Bronchial epithelial cell (primary cell): Measurements from ENCODE around the gene OR51V1. TPM values are rescaled to one million over a fixed set of nuclear protein-coding genes. Genes with fewer than 3 reads are reported as not detected.
"Not testable (repeated sequence)": the region's sequence is repeated elsewhere in the genome, so short reads cannot be mapped to it uniquely, and the experiment has no call there.

Experiments
- DNase-seq: peaks from one replicate; pipeline ENCODE4 v3.0.0-alpha.2; 2010; ENCODE audit warnings: low read depth
- FAIRE-seq: peaks from 2 replicates; lab custom pipeline; 2011; peaks lifted over from hg19 to GRCh38; lab: Jason Lieb, UNC
- H3K27me3 ChIP-seq: 2 replicates; pipeline ENCODE4 v1.5.1; 2011; ENCODE audit warnings: low read length; ENCODE audit not compliant: control insufficient read depth, insufficient read depth
- H3K36me3 ChIP-seq: 2 replicates; pipeline ENCODE4 v1.5.1; 2011; ENCODE audit warnings: low read length; ENCODE audit not compliant: control insufficient read depth, insufficient read depth
- H3K4me3 ChIP-seq: 2 replicates; pipeline ENCODE4 v1.5.1; 2011; ENCODE audit warnings: mild to moderate bottlenecking, low read depth, low read length, control low read depth
- total RNA-seq: library from RNA; depleted of rRNA; stranded (reverse); fragments of >200 nt; gene quantifications from 2 replicates; pipeline ENCODE4 v1.2.1, GENCODE V29; 2014
- TF ChIP-seq, protein P1 (sequence below): IDR thresholded peaks from 2 replicates; pipeline ENCODE4 v1.5.1; 2011; ENCODE audit warnings: mild to moderate bottlenecking, moderate library complexity, low read length, control low read depth, inconsistent platforms; ENCODE audit not compliant: insufficient read depth, severe bottlenecking

Gene OR51V1
- total RNA-seq, 1 donor from 2014 or later, result not detected

DNA sequence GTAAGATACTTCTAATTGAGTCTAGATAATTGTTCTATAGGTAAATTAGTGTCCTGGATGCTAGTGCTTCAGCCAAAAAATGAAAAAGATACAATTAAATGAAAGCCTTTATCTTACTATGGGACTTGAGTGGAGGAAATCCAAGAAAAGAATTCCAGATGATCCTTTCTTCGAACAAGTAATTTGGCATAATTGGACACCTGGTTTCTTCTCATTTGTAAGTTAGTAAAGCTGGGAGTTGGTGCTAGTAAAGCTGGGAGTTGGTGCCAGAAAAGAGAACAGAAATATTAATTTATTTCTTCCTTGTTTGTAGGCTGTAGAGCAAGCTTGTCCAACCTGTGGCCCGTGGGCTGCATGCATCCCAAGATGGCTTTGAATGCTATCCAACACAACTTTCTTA lies 12.3 kb downstream of the OR51V1 start:
- Histone ChIP-seq H3K4me3 (no peak overlapping the region), H3K27me3 (no peaks in the 10 kb centered on the region), H3K36me3 (no peaks in the 10 kb centered on the region)
- TF ChIP-seq, protein P1, sequence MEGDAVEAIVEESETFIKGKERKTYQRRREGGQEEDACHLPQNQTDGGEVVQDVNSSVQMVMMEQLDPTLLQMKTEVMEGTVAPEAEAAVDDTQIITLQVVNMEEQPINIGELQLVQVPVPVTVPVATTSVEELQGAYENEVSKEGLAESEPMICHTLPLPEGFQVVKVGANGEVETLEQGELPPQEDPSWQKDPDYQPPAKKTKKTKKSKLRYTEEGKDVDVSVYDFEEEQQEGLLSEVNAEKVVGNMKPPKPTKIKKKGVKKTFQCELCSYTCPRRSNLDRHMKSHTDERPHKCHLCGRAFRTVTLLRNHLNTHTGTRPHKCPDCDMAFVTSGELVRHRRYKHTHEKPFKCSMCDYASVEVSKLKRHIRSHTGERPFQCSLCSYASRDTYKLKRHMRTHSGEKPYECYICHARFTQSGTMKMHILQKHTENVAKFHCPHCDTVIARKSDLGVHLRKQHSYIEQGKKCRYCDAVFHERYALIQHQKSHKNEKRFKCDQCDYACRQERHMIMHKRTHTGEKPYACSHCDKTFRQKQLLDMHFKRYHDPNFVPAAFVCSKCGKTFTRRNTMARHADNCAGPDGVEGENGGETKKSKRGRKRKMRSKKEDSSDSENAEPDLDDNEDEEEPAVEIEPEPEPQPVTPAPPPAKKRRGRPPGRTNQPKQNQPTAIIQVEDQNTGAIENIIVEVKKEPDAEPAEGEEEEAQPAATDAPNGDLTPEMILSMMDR, result no peak
- FAIRE-seq, result no peak
- DNase-seq, result no peak

DNA sequence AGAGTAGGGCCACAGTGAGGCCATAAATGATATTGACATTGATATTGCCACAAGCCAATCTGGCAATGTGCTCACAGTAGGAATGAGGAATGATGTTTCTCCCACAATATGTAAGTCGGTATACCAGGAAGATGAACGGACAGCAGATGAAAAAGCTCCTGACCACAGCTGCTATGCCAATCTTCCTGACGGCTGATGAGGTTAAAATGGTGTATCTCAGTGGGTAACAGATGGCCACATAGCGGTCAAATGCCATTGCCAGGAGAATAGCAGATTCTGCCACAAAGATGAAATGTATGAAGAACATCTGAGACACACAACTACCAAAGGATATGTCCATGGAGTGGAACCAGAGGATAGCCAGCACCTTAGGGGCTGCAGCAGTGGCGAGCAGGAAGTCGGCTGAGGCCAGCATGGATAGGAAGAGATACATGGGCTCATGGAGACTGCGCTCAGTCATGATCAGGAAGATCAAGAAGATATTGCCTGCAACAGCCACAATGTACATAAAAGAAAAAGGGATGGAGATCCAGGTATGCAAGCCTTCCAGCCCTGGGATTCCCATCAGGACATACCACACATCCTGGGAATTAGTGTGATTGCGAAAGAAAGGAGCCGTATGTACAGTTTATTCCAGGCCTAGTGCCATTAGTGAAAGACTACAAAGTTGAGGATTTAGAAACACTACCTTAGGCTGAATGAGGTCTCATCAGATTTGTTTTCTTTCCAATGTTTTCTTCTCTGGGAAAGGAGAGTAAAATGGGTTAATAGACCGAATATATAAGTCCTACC lies 22.2 kb downstream of the OR51V1 start:
- no peak for DNase-seq
- Histone ChIP-seq H3K27me3 (no peaks in the 10 kb centered on the region), H3K4me3 (no peak overlapping the region), H3K36me3 (no peaks in the 10 kb centered on the region)
- TF ChIP-seq, protein P1, result no peak
- FAIRE-seq, result peak; percentile 43

DNA sequence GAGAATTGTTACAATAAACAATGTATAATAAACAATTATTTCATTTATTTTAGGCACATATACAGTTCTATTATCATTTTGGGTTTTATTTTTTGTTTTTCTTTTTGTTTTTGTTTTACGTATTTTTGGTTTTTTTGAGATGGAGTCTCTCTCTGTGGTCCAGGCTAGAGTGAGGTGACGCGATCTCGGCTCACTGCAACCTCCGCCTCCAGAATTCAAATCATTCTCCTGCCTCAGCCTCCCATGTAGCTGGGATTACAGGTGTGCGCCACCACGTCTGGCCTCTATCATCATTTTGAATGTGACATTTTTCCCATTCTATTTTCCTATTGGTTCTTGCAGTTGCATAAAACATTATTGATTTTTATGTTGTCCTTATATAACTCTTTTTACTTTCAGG lies 25.5 kb downstream of the OR51V1 start:
- TF ChIP-seq, protein P1, result no peak

DNA sequence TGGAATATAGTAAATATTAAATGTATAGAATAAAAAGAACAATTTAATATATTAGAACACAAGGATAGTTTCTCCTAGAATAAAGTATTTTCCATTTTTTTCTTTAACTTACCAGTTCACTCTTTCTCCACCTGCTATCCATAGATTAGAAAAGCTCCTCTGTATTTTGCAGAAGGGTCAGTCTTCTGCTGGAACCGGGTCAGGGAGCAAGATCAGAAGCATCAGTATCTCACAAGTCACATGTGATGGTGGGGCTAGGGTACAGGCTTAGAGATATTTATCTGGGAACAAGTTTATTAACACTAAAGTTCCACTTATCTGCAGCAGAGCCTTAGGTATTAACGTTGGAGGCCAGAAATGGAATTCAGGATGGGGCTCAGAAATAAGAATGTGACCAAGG lies 28.6 kb downstream of the OR51V1 start:
- TF ChIP-seq, protein P1, result no peak
- no peak overlapping the region for H3K4me3 ChIP-seq
- FAIRE-seq, result no peak
- H3K27me3 ChIP-seq, result no peaks in the 10 kb centered on the region
- no peak for DNase-seq
- no peaks in the 10 kb centered on the region for H3K36me3 ChIP-seq

More for the DNA sequence above, 25.5 kb downstream of the OR51V1 start:
- no peaks in the 10 kb centered on the region for H3K36me3 ChIP-seq
- no peak overlapping the region for H3K4me3 ChIP-seq
- H3K27me3 ChIP-seq, result no peaks in the 10 kb centered on the region
- FAIRE-seq, result no peak
- DNase-seq, result no peak

DNA sequence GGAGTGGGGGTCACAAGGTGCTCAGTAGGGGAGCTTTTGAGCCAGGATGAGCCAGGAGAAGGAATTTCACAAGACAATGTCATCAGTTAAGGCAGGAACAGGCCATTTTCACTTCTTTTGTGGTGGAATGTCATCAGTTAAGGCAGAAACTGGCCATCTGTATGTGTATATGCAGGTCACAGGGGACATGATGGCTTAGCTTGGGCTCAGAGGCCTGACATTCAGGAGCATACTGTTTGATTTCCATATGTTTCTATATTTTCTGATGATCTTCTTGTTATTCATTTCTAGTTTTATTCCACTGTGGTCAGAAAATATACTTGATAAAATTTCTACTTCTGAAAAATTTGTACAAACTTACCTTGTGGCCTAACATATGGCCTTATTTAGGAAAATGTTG lies 34.6 kb downstream of the OR51V1 start:
- not testable (repeated sequence) for H3K4me3 ChIP-seq, FAIRE-seq, DNase-seq

DNA sequence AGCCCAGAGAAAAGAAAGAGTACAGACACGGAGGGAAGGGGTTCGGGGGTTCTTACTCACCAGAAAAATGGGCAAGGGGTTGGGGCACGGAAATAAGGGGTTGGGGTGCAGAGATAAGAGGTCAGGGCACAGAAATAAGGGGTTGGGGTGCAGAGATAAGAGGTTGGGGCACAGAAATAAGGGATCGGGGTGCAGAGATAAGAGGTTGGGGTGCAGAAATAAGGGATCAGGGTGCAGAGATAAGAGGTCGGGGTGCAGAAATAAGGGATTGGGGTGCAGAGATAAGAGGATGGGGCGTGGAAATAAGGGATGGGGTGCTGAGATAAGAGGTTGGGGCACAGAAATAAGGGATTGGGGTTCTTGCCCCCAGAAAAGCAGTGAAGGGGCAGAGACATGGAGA lies 35.7 kb downstream of the OR51V1 start:
- not testable (repeated sequence) for FAIRE-seq, H3K27me3 ChIP-seq, DNase-seq, H3K4me3 ChIP-seq, H3K36me3 ChIP-seq

More for the DNA sequence above, 34.6 kb downstream of the OR51V1 start:
- H3K36me3 ChIP-seq, H3K27me3 ChIP-seq: not testable (repeated sequence)

DNA sequence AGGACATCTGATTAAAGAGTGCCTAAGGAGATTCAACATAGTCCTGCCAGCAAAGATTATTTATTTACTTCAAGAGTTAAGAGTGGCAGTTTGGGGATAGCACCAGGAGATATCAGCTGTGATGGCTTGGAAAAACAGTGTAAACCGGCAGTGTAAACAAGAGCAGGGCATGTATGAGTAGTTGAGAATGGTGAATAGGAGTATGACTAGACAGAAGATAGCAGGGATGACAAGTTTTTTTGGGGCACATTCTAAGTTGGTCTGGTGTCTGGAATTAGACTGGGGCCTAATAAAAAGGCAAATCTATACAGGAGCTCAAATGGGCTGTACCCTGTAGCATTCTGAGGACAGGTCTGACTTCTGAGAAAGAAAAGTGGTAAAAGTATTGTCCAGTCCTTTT lies 39.4 kb downstream of the OR51V1 start:
- not testable (repeated sequence) for H3K27me3 ChIP-seq, H3K4me3 ChIP-seq, FAIRE-seq, H3K36me3 ChIP-seq, DNase-seq

DNA sequence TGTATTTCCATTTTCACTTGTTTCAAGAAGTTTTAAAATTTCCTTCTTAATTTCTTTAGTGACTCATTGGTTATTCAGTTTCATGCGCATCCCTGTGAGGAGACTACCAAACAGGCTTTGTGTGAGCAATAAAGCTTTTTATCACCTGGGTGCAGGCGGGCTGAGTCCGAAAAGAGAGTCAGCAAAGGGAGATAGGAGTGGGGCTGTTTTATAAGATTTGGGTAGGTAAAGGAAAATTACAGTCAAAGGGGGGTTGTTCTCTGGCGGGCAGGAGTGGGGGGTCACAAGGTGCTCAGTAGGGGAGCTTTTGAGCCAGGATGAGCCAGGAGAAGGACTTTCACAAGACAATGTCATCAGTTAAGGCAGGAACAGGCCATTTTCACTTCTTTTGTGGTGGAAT lies 40.3 kb downstream of the OR51V1 start:
- DNase-seq, H3K4me3 ChIP-seq, FAIRE-seq: not testable (repeated sequence)

More for the DNA sequence above, 40.3 kb downstream of the OR51V1 start:
- H3K27me3 ChIP-seq, H3K36me3 ChIP-seq: not testable (repeated sequence)
